ENCODE data around the gene DCDC2.
"Not testable (repeated sequence)": the region's sequence is repeated elsewhere in the genome, so short reads cannot be mapped to it uniquely, and the experiment has no call there.

Gene DCDC2

DNA sequence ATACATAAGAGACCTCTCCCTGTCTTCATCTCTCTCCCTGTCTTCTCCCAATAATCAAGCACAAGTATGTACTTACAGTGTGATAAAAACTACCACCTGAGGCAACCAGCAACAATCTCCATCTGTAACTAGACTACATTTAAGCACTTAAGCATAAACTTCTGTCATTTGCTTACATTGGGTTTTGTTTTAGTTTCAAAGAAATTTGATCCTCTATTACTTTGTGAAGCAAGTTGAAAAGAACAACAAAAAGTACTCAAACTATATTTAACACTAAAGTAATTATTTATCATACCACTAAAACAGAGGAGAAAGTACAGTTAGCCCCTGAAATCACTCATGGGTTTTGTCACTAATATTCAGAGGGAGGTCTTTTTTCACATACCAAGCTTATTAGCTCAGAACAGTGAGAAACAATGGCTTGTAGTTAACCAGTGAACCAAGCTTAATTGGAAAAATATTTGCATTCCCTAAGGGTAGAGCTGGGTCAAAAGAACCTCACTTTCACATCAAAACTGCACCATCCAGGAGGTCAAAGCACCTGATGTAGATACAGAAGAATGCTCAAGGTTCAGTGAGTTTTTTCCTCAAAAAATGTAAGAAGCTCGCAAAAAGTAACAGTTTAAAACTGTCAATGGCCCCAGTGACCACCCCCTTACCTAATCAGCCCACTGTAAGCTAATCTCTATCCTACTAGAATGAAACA is 34.1 kb downstream of the DCDC2 start:
- DNase-seq, result no peak

DNA sequence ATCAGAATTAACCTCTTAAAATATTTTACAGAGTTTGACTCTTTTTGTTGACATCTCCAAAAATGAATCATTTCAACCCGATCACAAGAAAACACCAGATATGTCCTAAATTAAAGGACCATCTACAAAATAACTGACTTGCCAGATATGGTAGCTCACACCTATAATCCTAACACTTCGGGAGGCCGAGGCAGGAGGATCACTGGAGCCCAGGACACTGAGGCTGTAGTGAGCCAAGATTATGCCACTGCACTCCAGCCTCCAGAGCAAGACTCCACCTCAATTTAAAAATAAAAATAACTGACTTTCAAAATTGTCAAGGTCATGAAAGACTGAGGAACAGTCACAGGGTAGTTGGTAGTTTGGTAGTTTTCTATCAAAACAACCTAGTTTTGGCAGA is 34.9 kb downstream of the DCDC2 start:
- no peak for DNase-seq

DNA sequence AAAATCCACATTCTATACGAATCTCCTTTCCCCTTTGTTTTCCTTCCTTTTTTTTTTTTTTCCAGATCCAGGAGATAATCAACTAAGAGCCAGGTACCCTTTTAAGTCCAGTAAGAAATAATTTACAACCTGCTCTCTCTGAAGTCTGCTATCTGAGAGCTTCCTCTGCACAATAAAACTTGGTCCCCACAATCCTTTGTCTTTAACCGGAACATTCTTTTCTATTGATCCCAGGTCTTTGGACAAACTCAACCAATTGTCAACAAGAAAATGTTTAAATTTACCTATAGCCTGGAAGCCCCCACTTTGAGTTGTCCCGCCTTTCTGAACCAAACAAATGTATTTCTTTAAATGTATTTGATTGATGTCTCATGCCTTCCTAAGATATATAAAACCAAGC is 35.4 kb downstream of the DCDC2 start:
- not testable (repeated sequence) for DNase-seq

DNA sequence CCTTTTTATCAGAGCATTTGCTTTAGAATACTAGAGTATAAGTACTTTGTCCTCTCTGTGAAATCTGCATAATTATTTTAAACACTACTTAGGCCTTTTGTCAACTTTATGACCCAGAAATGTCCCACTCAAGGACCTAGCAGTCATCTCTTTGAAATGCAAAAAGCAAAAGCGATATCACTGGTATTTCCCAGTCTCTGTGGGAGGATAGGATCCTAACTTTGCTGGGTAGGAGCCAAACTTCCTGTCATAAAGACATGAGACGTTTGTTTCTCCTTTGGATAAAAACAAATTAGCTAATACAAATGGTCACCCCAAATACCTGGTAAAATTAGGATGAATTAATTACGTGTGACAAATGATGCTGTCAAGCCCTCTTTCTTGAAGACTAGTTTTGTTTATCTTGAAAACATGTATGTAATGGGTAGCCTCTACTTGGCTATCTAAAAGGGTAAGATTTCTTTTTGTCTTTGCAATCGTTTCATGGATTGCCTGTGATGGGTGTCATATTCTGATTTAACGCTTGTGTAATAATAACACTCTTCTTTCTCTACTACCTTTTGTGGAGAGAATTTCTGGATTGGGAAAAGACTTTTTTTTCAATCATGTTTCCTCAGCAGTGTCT is 36.2 kb downstream of the DCDC2 start:
- no peak for DNase-seq

DNA sequence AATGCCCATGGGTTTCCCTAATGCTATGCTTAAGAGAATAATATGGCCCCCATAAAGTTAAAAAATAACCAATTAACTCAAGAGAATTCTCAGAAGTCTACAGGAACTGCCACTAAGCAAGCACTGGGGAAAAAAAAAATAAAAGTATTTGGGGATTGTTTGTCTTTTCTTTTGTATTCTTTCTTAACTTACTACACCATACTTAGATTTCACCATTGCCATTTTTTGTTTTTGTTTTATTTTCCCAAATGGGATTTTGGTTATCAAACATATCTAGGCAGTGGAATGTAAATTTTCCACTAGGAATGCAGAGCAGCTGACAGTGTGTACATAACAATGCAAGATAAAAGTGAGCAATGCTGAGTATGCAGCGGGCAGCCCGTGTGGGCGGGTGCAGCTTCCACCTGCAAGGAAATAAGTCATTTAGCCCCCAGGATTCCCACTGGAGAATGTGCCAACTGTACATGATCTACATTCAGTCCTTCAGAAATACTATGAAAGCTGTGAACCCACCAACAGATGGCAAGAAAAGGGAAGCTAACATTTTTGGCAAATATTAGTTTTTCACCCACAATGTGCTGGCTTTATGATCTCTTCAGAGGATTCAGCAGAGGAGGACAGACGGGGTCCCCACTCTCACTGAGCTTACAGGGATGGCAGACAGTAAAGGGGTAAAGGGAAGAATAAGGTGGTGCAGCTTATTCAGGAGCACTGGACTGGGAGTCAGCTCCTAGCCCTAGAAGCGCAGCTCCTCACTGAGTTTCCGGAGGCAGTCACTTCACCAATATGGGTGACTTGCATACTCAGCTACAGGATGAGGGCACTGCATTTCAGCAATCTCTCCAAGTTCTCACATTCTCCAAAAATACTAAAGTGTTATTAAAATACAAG is 44.4 kb downstream of the DCDC2 start:
- DNase-seq, result no peak

DNA sequence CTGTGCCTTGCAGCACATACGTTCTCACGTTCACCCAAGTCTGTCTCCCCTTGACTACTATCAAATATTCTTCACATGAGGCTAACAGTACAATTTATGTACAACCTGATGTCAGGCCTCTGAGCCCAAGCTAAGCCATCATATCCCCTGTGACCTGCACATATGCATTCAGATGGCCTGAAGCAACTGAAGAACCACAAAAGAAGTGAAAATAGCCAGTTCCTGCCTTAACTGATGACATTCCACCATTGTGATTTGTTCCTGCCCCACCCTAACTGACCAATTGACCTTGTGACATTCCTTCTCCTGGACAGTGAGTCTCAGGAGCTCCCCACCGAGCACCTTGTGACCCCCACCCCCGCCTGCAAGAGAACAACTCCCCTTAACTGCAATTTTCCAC is 46.1 kb downstream of the DCDC2 start:
- not testable (repeated sequence) for DNase-seq

DNA sequence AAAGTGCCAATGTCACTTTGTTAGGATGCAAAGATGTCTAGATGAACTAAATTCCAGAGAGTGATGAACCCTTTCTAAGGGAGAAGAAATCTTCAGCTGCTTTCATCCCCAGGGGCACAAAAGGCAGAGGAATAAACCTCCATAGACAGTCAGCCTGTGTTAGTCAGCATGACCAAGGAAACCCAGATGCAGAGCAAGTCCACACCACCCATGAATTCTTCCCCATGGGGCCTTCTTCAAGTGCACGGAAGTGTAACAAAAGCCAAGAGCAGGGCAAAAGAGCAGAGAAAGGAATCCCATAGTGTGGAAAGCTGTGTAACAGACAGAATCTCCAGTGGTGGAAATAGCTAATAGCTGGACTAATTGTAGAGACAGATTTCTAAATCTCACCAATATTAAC is 50.0 kb downstream of the DCDC2 start:
- no peak for DNase-seq

DNA sequence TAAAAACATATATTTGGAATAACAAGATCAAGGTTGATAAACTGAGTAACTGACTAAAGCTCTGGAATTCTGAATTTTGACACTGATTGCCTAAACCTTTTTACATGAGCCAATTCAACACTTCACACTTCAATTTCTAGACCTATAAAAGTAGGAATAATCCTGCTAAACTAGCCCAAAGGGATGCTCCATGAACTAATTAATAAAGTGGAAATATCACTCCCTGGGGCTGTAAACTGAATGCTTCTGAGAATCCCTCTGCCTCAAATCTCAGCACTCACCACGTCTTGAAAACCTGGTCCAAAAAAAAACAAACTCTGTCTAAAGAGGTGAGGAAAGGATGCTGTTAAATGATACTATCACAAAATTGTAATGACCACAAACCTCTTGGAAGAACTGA is 50.9 kb downstream of the DCDC2 start:
- no peak for DNase-seq

DNA sequence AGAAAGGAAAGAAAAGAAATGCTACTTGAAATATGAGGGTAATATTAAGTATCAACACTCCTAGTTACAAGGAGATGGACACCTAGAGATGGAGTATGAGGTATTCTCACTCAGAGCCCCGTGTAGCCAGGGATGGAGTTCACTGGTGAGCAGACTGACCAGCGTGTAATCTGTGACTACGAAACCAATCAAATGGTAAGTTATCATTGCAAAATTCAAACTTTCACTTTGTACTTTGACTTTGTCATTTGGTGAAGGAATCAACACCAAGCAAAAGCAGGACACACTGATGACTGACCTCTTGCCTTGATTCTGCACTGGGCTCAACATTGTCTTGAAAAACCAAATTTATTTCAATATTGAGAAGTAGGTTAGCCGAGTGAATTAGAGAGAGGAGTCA is 51.8 kb downstream of the DCDC2 start:
- DNase-seq, result no peak

DNA sequence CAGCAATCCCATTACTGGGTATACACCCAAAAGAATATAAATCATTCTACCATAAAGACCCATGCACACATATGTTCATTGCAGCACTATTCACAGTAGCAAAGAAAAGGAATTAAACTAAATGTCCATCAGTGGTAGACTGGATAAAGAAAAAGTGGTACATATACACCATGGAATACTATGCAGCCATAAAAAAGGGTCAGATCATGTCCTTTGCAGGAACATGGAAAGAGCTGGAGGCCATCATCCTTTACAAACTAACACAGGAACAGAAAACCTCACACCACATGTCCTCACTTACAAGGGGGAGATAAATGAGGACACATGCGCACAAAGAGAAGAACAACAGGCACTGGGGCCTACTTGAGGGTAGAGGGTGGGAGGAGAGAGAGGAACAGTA is 60.9 kb downstream of the DCDC2 start:
- DNase-seq, result no peak

DNA sequence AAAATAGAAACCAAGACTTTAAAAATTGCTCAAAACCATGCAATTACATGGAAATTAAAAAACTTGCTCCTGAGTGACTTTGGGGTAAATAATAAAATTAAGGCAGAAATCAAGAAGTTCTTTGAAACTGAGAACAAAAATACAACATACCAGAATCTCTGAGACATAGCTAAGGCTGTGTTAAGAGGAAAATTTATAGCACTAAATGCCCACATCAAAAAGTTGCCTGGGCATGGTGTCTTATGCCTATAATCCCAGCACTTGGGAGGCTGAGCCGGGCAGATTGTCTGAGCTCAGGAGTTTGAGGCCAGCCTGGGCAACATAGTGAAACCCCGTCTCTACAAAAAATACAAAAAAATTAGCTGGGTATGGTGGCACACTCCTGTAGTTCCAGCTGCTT is 64.0 kb downstream of the DCDC2 start:
- not testable (repeated sequence) for DNase-seq

DNA sequence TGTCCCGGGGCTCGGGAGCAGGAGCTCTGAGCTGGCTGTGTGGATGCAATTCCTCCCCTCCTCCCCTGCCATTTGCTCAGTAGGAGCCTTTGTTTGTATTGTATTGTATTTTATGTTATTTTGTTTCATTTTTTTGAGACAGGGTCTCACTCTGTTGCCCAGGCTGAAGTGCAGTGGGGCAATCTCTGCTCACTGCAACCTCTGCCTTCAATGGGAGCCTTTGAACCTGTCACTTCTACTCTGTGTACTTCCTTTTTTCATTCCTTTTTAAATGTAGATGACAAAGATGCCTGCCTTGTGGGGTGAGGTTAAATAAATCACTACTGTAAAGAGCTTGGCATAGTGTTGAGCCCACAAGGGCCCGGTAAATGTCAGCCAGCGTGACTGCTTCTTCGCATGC is 70.6 kb downstream of the DCDC2 start:
- no peak for DNase-seq

DNA sequence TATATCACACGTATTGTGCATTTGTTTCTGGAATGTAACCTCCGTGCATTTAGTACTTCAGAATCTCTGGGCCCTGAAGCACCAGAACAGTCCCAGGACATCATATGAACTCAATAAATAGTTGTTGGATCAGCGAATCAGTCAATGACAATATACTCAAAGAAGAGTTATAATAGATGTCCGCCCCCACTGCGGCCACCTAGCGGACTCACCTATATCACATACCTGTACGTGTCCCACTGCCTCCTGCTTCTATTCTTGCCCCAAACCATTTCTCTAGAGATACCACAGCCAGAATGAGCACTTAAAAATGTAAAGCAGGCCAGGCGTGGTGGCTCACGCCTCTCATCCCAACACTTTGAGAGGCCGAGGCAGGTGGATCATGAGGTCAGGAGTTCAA is 73.9 kb downstream of the DCDC2 start:
- DNase-seq, result no peak

DNA sequence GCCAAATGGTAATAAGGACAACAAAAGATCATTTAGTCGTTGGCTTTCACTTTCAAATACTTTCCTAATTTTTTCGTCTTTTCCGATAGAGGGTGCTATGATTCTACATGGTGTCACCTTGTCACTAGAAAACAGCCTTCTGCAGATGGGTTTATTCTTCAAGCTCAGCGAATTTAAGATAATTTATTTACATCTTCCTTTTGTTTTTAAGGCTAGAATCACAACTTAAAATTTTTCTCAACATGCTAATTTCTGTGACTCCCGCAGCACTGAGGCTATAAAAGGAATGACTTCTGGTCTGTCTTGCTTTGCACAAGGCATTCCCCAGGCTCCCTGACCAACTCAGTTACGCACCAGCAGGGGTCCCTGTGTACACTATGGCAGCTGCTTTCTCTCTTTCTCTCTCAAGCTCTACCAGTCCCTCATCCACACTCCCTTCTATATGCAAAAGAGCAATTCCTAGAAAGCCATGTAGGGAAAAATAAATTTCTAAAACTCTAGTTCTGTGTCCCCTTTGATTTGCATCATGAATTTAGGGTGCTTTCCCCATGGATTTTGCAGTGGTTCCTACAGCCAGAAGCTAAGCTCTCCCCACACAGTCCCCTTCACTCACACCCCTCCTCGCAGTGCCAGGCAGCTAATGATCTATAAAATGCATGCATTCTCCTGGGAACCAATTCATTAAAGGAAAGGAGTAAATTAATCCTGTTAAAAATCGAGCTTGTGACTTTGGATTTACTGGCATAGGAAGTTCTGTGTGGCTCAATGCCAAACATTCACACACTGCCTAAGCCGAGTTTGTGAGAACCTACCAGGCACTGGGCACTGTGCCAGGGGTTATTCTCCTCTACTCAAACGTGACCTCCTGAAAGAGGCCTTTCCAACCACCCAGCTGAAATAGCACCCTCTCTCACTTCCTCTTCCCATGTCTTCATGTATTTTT is 74.5 kb downstream of the DCDC2 start:
- peak; percentile 40 for DNase-seq

DNA sequence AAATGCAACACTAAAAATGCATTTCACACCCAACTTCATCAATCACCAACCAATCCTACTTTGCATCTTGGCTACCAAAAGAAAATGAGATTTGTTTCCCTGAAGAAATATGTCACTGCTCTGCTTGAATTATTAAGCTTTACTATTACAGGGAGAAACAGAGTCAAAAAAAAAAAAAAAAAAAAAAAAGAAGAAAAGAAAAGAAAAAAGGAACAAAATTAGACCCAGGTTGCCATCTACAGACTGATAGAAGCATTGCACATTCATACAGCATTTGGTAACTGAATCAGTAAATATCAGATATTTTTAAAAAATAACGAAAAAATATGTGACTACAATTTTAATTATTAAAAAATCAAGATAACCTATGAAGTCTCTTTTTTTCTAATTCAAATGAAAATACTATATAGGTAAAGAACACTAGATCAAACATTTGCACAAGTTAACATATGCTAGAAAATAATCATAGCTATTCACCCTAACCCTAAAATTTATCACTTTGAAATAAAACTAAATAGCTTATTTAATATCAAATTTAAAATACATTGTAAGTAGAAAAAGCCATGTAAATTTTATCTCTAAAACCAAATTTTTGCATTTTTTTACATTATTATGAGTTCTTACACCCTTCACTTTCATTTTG is 83.3 kb downstream of the DCDC2 start:
- DNase-seq, result no peak

DNA sequence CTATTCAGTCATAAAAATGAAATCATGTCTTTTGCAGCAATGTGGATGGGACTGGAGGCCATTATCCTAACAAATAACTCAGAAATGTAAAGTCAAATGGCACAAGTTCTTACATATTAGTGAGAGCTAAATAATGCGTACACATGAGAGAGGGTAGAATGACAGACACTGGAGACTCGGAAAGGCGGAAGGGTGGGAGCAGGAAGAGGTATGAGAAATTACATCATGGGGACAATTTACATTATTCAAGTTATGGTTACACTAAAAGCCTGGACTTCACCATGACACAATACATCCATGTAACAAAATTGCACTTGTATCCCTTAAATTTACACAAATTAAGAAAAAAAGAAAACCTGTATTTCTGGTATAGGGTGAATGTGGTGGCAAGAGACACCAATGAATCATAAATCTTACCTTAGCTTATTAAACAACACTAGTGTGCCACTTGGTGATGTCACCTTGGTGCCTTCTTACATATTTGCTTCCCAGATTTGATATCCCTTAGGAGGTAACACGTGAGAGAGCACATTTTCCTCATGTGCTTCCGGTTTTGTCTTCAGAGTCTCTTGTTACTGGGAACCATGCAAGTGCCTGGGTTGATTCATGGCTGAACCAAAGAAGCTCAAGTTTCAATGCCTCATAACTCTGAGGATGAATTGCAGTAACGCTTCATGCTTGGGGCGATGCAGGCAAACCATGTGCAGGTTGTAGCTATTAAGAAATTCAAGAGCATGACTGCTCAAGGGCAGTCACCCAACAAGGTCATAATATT is 84.6 kb downstream of the DCDC2 start:
- DNase-seq, result no peak

DNA sequence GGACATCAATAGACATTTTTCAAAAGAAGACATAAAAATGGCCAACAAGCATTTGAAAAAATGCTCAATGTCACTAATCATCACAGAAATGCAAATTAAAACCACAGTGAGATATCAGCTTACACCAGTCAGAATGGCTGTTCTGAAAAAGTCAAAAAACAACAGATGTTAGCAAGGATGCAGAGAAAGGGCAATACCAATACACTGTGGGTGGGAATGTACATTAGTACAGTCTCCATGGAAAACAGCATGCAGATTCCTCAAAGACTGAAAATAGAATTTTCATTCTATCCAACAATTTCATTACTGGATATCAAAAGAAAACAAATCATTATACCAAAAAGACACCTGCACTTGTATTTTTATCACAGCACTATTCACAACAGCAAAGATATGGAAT is 85.3 kb downstream of the DCDC2 start:
- peak; percentile 17 for DNase-seq

DNA sequence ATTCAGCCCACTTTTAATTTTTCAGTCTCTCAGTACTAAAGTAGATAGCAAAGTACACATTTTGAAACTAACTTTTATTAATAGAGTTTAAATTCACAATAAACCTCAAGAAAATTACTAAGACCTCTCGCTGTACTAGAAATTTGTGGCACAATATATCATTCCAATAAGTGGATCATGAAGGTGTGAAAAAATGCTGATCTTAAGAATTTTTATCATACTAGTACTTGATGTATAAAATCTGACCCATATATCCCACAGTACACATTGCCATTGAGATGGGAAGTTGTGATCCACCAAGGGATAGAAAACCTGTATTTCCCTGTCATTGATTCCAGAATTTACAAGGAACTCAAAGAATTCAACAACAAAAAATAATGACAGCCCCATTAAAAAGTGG is 85.7 kb downstream of the DCDC2 start:
- no peak for DNase-seq

DNA sequence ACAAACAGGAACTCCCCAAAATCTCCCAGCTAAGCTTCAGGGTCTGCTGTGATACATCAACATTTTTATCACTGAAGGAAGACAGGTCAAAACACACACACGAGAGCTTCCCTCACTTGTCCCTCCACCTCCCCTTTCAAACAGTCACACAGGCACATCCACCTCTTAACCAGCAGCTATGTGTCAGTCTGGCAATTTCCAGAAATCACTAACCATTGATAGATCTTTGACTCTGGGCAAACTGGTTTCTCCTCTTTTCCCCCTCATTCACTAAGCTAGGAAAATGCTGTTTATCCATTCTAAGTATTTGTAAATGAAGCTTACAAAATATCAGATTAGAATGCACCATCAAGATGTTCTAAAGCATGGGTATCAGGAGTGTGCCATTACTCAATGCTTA is 87.8 kb downstream of the DCDC2 start:
- no peak for DNase-seq

DNA sequence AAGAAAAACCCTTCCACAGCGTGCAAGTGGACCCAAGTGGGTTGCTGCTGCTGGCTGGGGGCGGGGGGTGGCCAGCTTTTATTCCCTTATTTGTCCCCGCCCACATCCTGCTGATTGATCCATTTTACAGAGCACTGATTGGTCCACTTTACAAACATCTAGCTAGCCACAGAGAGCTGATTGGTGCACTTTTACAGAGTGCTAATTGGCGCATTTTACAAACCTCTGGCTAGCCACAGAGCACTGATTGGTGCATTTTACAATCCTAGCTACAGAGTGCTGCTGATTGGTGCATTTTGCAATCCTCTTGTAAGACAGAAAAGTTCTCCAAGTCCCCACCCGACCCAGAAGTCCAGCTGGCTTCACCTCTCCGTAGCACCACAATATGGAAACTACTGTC is 99.6 kb downstream of the DCDC2 start:
- DNase-seq, result not testable (repeated sequence)

DNA sequence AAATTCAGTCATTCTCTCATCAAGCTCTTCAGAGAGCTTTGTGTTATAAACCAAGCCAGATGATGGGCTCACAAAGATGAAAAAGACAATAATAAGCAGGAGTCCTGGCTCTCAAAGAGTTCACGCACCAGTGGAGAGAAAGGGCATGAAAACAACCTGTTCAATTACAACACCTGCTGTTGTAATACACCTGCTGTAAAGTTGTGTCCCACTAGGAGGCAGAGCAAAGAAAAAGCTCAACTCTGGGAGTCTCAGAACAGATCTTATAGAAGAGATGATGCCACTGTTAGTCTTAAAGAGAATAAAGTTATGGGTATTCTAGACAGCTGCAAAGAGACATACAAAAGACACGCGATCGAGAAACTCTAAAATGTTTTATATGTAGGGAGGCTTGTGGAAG is 100.6 kb downstream of the DCDC2 start:
- DNase-seq, result no peak

DNA sequence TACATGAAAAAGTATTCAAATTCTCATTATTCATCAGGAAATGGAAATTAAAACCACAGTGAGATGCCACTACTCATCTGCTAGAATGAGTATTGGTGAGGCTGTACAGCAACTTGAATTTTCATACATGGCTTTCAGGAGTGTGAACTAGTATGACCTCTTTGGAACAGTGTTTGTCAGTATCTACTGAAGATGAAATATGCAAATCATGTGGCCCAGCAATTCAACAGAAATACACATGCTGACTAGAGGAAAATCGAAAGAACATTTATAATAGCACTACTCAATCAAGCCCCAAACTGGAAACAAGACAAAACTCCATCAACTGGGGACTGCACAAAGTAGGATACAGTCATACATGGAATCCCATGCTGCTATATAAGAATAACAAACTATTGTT is 102.2 kb downstream of the DCDC2 start:
- no peak for DNase-seq

Measured in NCI-H524 treated with DMSO at 0.1 percent for 48 hours (cell line).